ENCODE measurements around the gene ALDH3B2. TPM values are rescaled to one million over a fixed set of nuclear protein-coding genes. Genes with fewer than 3 reads are reported as not detected.

The ALDH3B2 gene
- total RNA-seq, 1 experiment from 2014 or later: not detected

DNA sequence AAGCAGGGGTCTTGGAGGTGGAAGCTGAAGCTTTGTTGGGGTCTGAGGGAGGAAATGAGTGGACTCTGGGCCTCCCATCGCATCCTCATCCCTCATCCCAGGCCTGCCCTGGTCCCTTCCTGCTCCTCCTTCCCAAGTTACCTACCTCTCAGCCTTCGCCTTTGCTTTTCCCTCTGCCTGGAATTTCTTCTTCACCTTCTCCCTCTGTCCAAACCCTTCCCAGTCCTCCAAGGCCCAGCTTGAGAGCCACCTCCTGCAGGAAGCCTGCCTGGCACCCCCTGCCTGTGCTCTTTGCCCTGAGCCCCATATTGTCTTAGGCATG, 42.6 kb downstream of the ALDH3B2 start:
- WGBS (ENCODE audit: extremely low coverage, insufficient read length, low lambda C conversion rate): no CpG with 5 or more reads among the region's 2 CpGs
- Histone ChIP-seq H3K14ac (ENCODE audit: insufficient read depth, low read length) (no peak overlapping the region; the same call in 1 of the 2 replicates), H2BK120ac (ENCODE audit: low read depth, low read length, poor library complexity, severe bottlenecking) (no peak overlapping the region), H3K9ac (ENCODE audit: extremely low read depth, insufficient read length, low read length) (no peak overlapping the region), H2AFZ (ENCODE audit: low read length) (no peak overlapping the region), H3T11ph (ENCODE audit: low read length) (no peak overlapping the region), H3K79me2 (ENCODE audit: insufficient read depth, low read length) (no peaks in the 10 kb centered on the region), H4K91ac (ENCODE audit: insufficient read length, low read depth, low read length) (no peak overlapping the region), H4K8ac (replicated peaks; ENCODE audit: insufficient read length, low read depth, low read length) (no peak overlapping the region), H3K4me2 (ENCODE audit: insufficient read depth, insufficient read length, low read length) (no peak overlapping the region), H2BK5ac (ENCODE audit: insufficient read length, low read length) (no peak overlapping the region), H3K4me1 (ENCODE audit: insufficient read depth, low read length) (no peaks in the 10 kb centered on the region; the same call in 1 of the 2 replicates), H3K9me3 (ENCODE audit: control insufficient read depth, low read depth, low read length) (no peaks in the 10 kb centered on the region), H4K20me1 (ENCODE audit: control insufficient read depth, insufficient read depth, insufficient read length) (no peaks in the 10 kb centered on the region), H3K23ac (ENCODE audit: insufficient read length, low read depth, low read length) (no peak overlapping the region), H3K18ac (ENCODE audit: insufficient read length, low read depth, low read length) (no peak overlapping the region), H3K4ac (ENCODE audit: low read depth, low read length) (no peak overlapping the region), H4K5ac (ENCODE audit: insufficient read length, low read depth, low read length) (no peak overlapping the region), H3K56ac (ENCODE audit: insufficient read length, low read depth, low read length) (no peak overlapping the region), H2BK15ac (ENCODE audit: low read depth, low read length) (no peak overlapping the region), H3K27me3 (ENCODE audit: insufficient read depth, low read length) (no peaks in the 10 kb centered on the region), H2BK12ac (ENCODE audit: insufficient read length, low read depth, low read length) (no peak overlapping the region), H2BK20ac (ENCODE audit: low read depth, low read length, poor library complexity, severe bottlenecking) (no peak overlapping the region), H3K23me2 (ENCODE audit: insufficient read length, low read depth, low read length, poor library complexity, severe bottlenecking) (no peaks in the 10 kb centered on the region), H3K27ac (ENCODE audit: insufficient read length, low read depth, low read length) (no peak overlapping the region), H2AK5ac (ENCODE audit: insufficient read length, low read length) (no peak overlapping the region), H3K79me1 (ENCODE audit: insufficient read depth, low read depth, low read length, poor library complexity, severe bottlenecking) (no peaks in the 10 kb centered on the region)
- peak overlapping the region; percentile 33 to 59; a peak in 3 of 5 replicates for H3K4me3 Mint-ChIP-seq
- no peak for TF ChIP-seq CTCF (conservative IDR thresholded peaks at IDR 0.05)
- no peak for DNase-seq
- peaks cover 3 to 8% (median 6%) of the 10 kb centered on the region in 3 experiments; a peak in 6 of 7 replicates for H3K36me3 Mint-ChIP-seq (ENCODE audit: insufficient read depth in 1 of 3, low read depth in 3 of 3)
- H3K9me3 Mint-ChIP-seq: peaks cover 0 to 3% of the 10 kb centered on the region in 2 experiments; a peak in 2 of 5 replicates
- peaks cover 21% of the 10 kb centered on the region for H3K27me3 Mint-ChIP-seq (ENCODE audit: low read depth)
- H3K27ac Mint-ChIP-seq: no peak overlapping the region
- H3K4me1 Mint-ChIP-seq: peaks cover 22 to 30% of the 10 kb centered on the region in 2 experiments
